HG03469 (cell line): ENCODE measurements around the gene KLHDC1.
"Not testable (repeated sequence)": the region's sequence is repeated elsewhere in the genome, so short reads cannot be mapped to it uniquely, and the experiment has no call there.

ENCODE experiments used
- ATAC-seq: cut with Tn5 transposase; IDR thresholded peaks from one replicate; pipeline ENCODE4 v1.9.1; 2021; ENCODE audit warnings: mild to moderate bottlenecking, moderate library complexity, moderate number of reproducible peaks; ENCODE audit not compliant: unreplicated experiment

Gene KLHDC1

GRCh38 chr14:49781040-49781439 is 88.1 kb downstream of the KLHDC1 start:
- not testable (repeated sequence) for ATAC-seq

- ATAC-seq, result no peak
These were observed 90.6 kb downstream of the KLHDC1 start for GRCh38 chr14:49783394-49784014.

- ATAC-seq, result no peak
These were observed 93.4 kb downstream of the KLHDC1 start for GRCh38 chr14:49786315-49786714.

GRCh38 chr14:49792618-49793017 is 99.7 kb downstream of the KLHDC1 start:
- ATAC-seq, result no peak

- no peak for ATAC-seq
These were observed 103.1 kb downstream of the KLHDC1 start for GRCh38 chr14:49796025-49796424.
